Measurements from ENCODE around the gene SEPTIN2. TPM values are rescaled to one million over a fixed set of nuclear protein-coding genes. Genes with fewer than 3 reads are reported as not detected.

The SEPTIN2 gene
- total and polyA plus RNA-seq, 2 experiments from 2014 or later = 227 to 393 TPM

DNA sequence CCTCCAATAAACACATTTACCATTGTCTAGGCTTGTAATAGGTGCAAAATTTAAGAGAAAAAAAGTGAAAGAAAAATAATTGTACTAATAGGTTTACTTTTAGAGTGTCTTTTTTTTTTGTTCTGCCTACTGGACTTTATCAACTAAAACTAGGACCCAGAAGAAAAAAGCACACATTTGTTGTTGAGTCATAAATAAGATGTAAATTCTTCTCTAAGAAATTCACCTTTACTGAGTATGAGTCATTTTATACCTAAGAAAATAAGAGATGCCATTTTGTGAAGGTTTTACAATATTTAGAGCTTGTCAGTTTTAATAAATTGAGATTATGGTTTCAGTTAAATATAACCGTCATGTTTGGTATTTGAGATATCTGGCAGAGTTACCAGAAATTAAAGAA lies 59.6 kb downstream of the SEPTIN2 start (continued):
- TF ChIP-seq, protein P1, sequence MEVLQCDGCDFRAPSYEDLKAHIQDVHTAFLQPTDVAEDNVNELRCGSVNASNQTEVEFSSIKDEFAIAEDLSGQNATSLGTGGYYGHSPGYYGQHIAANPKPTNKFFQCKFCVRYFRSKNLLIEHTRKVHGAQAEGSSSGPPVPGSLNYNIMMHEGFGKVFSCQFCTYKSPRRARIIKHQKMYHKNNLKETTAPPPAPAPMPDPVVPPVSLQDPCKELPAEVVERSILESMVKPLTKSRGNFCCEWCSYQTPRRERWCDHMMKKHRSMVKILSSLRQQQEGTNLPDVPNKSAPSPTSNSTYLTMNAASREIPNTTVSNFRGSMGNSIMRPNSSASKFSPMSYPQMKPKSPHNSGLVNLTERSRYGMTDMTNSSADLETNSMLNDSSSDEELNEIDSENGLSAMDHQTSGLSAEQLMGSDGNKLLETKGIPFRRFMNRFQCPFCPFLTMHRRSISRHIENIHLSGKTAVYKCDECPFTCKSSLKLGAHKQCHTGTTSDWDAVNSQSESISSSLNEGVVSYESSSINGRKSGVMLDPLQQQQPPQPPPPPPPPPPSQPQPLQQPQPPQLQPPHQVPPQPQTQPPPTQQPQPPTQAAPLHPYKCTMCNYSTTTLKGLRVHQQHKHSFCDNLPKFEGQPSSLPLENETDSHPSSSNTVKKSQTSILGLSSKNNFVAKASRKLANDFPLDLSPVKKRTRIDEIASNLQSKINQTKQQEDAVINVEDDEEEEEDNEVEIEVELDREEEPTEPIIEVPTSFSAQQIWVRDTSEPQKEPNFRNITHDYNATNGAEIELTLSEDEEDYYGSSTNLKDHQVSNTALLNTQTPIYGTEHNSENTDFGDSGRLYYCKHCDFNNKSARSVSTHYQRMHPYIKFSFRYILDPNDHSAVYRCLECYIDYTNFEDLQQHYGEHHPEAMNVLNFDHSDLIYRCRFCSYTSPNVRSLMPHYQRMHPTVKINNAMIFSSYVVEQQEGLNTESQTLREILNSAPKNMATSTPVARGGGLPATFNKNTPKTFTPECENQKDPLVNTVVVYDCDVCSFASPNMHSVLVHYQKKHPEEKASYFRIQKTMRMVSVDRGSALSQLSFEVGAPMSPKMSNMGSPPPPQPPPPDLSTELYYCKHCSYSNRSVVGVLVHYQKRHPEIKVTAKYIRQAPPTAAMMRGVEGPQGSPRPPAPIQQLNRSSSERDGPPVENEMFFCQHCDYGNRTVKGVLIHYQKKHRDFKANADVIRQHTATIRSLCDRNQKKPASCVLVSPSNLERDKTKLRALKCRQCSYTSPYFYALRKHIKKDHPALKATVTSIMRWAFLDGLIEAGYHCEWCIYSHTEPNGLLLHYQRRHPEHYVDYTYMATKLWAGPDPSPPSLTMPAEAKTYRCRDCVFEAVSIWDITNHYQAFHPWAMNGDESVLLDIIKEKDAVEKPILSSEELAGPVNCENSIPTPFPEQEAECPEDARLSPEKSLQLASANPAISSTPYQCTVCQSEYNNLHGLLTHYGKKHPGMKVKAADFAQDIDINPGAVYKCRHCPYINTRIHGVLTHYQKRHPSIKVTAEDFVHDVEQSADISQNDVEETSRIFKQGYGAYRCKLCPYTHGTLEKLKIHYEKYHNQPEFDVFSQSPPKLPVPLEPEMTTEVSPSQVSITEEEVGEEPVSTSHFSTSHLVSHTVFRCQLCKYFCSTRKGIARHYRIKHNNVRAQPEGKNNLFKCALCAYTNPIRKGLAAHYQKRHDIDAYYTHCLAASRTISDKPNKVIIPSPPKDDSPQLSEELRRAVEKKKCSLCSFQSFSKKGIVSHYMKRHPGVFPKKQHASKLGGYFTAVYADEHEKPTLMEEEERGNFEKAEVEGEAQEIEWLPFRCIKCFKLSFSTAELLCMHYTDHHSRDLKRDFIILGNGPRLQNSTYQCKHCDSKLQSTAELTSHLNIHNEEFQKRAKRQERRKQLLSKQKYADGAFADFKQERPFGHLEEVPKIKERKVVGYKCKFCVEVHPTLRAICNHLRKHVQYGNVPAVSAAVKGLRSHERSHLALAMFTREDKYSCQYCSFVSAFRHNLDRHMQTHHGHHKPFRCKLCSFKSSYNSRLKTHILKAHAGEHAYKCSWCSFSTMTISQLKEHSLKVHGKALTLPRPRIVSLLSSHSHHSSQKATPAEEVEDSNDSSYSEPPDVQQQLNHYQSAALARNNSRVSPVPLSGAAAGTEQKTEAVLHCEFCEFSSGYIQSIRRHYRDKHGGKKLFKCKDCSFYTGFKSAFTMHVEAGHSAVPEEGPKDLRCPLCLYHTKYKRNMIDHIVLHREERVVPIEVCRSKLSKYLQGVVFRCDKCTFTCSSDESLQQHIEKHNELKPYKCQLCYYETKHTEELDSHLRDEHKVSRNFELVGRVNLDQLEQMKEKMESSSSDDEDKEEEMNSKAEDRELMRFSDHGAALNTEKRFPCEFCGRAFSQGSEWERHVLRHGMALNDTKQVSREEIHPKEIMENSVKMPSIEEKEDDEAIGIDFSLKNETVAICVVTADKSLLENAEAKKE (CRISPR knock-in tag; IDR thresholded peaks at IDR 0.05) = no peak
- TF ChIP-seq NANOG (IDR thresholded peaks at IDR 0.05; ENCODE audit: borderline replicate concordance) = no peak

DNA sequence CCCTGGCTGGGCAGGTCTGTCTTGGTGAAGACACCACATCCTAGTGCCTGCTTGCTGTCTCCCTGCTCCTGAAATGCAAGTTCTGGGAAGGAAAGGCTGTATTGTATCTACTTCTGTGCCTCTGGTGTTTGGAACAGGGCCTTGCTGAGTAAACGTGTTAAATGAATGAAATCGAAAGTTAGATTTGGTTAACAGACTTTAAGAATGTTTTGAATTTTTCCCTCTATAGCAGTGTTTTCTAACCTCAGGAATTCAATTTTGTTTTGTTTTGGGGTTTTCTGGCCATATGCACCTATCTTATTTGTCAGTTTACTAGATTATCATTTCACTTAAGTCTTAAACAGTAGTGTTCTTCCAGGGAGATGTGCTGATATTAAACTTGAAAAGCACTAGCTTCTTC lies 61.1 kb downstream of the SEPTIN2 start:
- H3K4me1 Mint-ChIP-seq = 0 out of 3 replicates have a peak, but pooled peaks cover 4% of the 10 kb centered on the region
- Histone ChIP-seq H3K27ac (ENCODE audit: low read depth) (no peak overlapping the region), H2AFZ (no peak overlapping the region), H3F3A (replicated peaks; ENCODE audit: low read depth) (no peaks in the 10 kb centered on the region), H3K4me1 (ENCODE audit: insufficient read depth) (no peaks in the 10 kb centered on the region), H3K9me2 (ENCODE audit: insufficient read depth) (no peaks in the 10 kb centered on the region), H3K79me2 (replicated peaks; ENCODE audit: insufficient read depth) (peaks cover 12% of the 10 kb centered on the region), H3K36me3 (ENCODE audit: insufficient read depth) (peaks cover 7% of the 10 kb centered on the region; the same call in 1 of the 2 replicates), H4K20me1 (replicated peaks; ENCODE audit: insufficient read depth) (peaks cover 17% of the 10 kb centered on the region), H3K4me3 (no peak overlapping the region), H3K4me2 (no peak overlapping the region), H3K27me3 (ENCODE audit: insufficient read depth) (no peaks in the 10 kb centered on the region)
- no peak overlapping the region for H3K4me3 Mint-ChIP-seq
- peaks cover 7% of the 10 kb centered on the region for H3K27me3 Mint-ChIP-seq (ENCODE audit: insufficient read depth, low read depth, poor library complexity)
- no peak overlapping the region for H3K27ac Mint-ChIP-seq
- DNase-seq (ENCODE audit: low spot score) (no peak), ATAC-seq (no peak)
- peaks cover 11% of the 10 kb centered on the region; the same call in 2 of the 3 replicates for H3K36me3 Mint-ChIP-seq (ENCODE audit: low read depth)
- no peaks in the 10 kb centered on the region for H3K9me3 Mint-ChIP-seq
- TF ChIP-seq NANOG (IDR thresholded peaks at IDR 0.05; ENCODE audit: borderline replicate concordance) (no peak), STAT1 (IDR thresholded peaks at IDR 0.05; ENCODE audit: unreplicated experiment) (no peak), EZH2phosphoT487 (IDR thresholded peaks at IDR 0.05; ENCODE audit: unreplicated experiment) (no peak), POLR2AphosphoS5 (IDR thresholded peaks at IDR 0.05; ENCODE audit: low read depth) (no peak), EZH2 (IDR thresholded peaks at IDR 0.05; ENCODE audit: low read depth, unreplicated experiment) (no peak), ZNF114 (CRISPR knock-in tag; IDR thresholded peaks at IDR 0.05) (no peak), ZNF331 (CRISPR knock-in tag; IDR thresholded peaks at IDR 0.05; ENCODE audit: low read depth) (no peak), JUNB (IDR thresholded peaks at IDR 0.05; ENCODE audit: unreplicated experiment) (no peak)
- TF ChIP-seq, protein P2, sequence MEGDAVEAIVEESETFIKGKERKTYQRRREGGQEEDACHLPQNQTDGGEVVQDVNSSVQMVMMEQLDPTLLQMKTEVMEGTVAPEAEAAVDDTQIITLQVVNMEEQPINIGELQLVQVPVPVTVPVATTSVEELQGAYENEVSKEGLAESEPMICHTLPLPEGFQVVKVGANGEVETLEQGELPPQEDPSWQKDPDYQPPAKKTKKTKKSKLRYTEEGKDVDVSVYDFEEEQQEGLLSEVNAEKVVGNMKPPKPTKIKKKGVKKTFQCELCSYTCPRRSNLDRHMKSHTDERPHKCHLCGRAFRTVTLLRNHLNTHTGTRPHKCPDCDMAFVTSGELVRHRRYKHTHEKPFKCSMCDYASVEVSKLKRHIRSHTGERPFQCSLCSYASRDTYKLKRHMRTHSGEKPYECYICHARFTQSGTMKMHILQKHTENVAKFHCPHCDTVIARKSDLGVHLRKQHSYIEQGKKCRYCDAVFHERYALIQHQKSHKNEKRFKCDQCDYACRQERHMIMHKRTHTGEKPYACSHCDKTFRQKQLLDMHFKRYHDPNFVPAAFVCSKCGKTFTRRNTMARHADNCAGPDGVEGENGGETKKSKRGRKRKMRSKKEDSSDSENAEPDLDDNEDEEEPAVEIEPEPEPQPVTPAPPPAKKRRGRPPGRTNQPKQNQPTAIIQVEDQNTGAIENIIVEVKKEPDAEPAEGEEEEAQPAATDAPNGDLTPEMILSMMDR (conservative IDR thresholded peaks at IDR 0.05; ENCODE audit: low read depth in 2 of 2) = no peak
- TF ChIP-seq, protein P3, sequence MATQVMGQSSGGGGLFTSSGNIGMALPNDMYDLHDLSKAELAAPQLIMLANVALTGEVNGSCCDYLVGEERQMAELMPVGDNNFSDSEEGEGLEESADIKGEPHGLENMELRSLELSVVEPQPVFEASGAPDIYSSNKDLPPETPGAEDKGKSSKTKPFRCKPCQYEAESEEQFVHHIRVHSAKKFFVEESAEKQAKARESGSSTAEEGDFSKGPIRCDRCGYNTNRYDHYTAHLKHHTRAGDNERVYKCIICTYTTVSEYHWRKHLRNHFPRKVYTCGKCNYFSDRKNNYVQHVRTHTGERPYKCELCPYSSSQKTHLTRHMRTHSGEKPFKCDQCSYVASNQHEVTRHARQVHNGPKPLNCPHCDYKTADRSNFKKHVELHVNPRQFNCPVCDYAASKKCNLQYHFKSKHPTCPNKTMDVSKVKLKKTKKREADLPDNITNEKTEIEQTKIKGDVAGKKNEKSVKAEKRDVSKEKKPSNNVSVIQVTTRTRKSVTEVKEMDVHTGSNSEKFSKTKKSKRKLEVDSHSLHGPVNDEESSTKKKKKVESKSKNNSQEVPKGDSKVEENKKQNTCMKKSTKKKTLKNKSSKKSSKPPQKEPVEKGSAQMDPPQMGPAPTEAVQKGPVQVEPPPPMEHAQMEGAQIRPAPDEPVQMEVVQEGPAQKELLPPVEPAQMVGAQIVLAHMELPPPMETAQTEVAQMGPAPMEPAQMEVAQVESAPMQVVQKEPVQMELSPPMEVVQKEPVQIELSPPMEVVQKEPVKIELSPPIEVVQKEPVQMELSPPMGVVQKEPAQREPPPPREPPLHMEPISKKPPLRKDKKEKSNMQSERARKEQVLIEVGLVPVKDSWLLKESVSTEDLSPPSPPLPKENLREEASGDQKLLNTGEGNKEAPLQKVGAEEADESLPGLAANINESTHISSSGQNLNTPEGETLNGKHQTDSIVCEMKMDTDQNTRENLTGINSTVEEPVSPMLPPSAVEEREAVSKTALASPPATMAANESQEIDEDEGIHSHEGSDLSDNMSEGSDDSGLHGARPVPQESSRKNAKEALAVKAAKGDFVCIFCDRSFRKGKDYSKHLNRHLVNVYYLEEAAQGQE (IDR thresholded peaks at IDR 0.05; ENCODE audit: unreplicated experiment) = no peak
- TF ChIP-seq, protein P4, sequence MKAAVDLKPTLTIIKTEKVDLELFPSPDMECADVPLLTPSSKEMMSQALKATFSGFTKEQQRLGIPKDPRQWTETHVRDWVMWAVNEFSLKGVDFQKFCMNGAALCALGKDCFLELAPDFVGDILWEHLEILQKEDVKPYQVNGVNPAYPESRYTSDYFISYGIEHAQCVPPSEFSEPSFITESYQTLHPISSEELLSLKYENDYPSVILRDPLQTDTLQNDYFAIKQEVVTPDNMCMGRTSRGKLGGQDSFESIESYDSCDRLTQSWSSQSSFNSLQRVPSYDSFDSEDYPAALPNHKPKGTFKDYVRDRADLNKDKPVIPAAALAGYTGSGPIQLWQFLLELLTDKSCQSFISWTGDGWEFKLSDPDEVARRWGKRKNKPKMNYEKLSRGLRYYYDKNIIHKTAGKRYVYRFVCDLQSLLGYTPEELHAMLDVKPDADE (IDR thresholded peaks at IDR 0.05) = no peak

Measured in GM23338 (cell line).